HG03060 (cell line): Measurements from ENCODE around the gene TUT4.
"Not testable (repeated sequence)": the region's sequence is repeated elsewhere in the genome, so short reads cannot be mapped to it uniquely, and the experiment has no call there.

Source experiments
- ATAC-seq: cut with Tn5 transposase; IDR thresholded peaks from one replicate; pipeline ENCODE4 v1.9.1; 2021; ENCODE audit warnings: low read depth, moderate number of reproducible peaks; ENCODE audit not compliant: unreplicated experiment

The TUT4 gene

GRCh38 chr1:52552505-52553361, at the start of gene TUT4:
Gene TUT4, minus strand, starts transcription at chr1:52553092. Its CDS starts 26,812 bp downstream, at chr1:52526280.
- ATAC-seq: no peak

- no peak for ATAC-seq
Observed at GRCh38 chr1:52601991-52602855, 49.3 kb upstream of the TUT4 start, which contains the start of gene GPX7. Gene GPX7, plus strand, starts transcription at chr1:52602371. Its CDS starts 39 bp downstream, at chr1:52602410.

- no peak for ATAC-seq
Observed at GRCh38 chr1:52601519-52601918, 48.6 kb upstream of the TUT4 start.

GRCh38 chr1:52600533-52601179, 47.8 kb upstream of the TUT4 start:
- no peak for ATAC-seq

- ATAC-seq: no peak
Observed at GRCh38 chr1:52599236-52599635, 46.3 kb upstream of the TUT4 start.

GRCh38 chr1:52598729-52599128, 45.8 kb upstream of the TUT4 start:
- ATAC-seq: no peak

- ATAC-seq: no peak
Observed at GRCh38 chr1:52597912-52598311, 45.0 kb upstream of the TUT4 start.

- no peak for ATAC-seq
Observed at GRCh38 chr1:52595061-52595460, 42.2 kb upstream of the TUT4 start.

- ATAC-seq: no peak
Observed at GRCh38 chr1:52593495-52593894, 40.6 kb upstream of the TUT4 start.

- ATAC-seq: no peak
Observed at GRCh38 chr1:52592637-52593323, 39.9 kb upstream of the TUT4 start.

GRCh38 chr1:52590266-52590665, 37.4 kb upstream of the TUT4 start:
- no peak for ATAC-seq

GRCh38 chr1:52588535-52588934, 35.6 kb upstream of the TUT4 start:
- no peak for ATAC-seq

GRCh38 chr1:52588027-52588426, 35.1 kb upstream of the TUT4 start:
- ATAC-seq: no peak

- ATAC-seq: no peak
Observed at GRCh38 chr1:52585474-52585873, 32.6 kb upstream of the TUT4 start.

GRCh38 chr1:52582116-52582696, 29.3 kb upstream of the TUT4 start:
- ATAC-seq: no peak

- no peak for ATAC-seq
Observed at GRCh38 chr1:52580283-52580682, 27.4 kb upstream of the TUT4 start.

- no peak for ATAC-seq
Observed at GRCh38 chr1:52579415-52579814, 26.5 kb upstream of the TUT4 start.

- not testable (repeated sequence) for ATAC-seq
Observed at GRCh38 chr1:52578066-52578465, 25.2 kb upstream of the TUT4 start.

- no peak for ATAC-seq
Observed at GRCh38 chr1:52576074-52576473, 23.2 kb upstream of the TUT4 start.

GRCh38 chr1:52574594-52574993, 21.7 kb upstream of the TUT4 start:
- no peak for ATAC-seq
